Measurements from ENCODE around the gene ADAMTS6. TPM values are rescaled to one million over a fixed set of nuclear protein-coding genes. Genes with fewer than 3 reads are reported as not detected.
A peak's percentile ranks its signal among the peaks of the same experiment; 100 is the strongest.

ADAMTS6 gene
- total and polyA plus RNA-seq, 3 experiments from 2014 or later, result 0.23 to 1.2 (median 0.93) TPM

GRCh38 chr5:65479527-65479926 is 2.2 kb downstream of the ADAMTS6 start:
- H3K4me1 ChIP-seq (ENCODE audit: insufficient read depth, low read length), result peaks cover 20% of the 10 kb centered on the region
- DNase-seq, result no peak
- H3K4me1 Mint-ChIP-seq, result peaks cover 6 to 18% (median 9%) of the 10 kb centered on the region in 3 donors
- H3K9me3 ChIP-seq (ENCODE audit: low read length), result no peaks in the 10 kb centered on the region
- H3K27me3 Mint-ChIP-seq, result peaks cover 0 to 3% of the 10 kb centered on the region in 2 donors
- no peak overlapping the region for H3K27ac Mint-ChIP-seq
- H3K36me3 Mint-ChIP-seq, result peaks cover 0 to 14% (median 0%) of the 10 kb centered on the region in 3 donors
- no peaks in the 10 kb centered on the region for H3K27me3 ChIP-seq (ENCODE audit: insufficient read depth, low read length, poor library complexity, severe bottlenecking)
- no peaks in the 10 kb centered on the region for H3K9me3 Mint-ChIP-seq
- H3K27ac ChIP-seq (ENCODE audit: low read depth, low read length), result no peak overlapping the region
- no peak overlapping the region for H3K4me3 ChIP-seq (ENCODE audit: low read length)
- POLR2A ChIA-PET, result no interaction called here
- H3K4me3 Mint-ChIP-seq, result no peak overlapping the region
- no peaks in the 10 kb centered on the region for H3K36me3 ChIP-seq (ENCODE audit: insufficient read depth, low read length)
- CTCF ChIA-PET, result no interaction called here

- POLR2A ChIA-PET, result no interaction called here
- H3K27ac Mint-ChIP-seq, result no peak overlapping the region
Observed at GRCh38 chr5:65478336-65478735, 3.4 kb downstream of the ADAMTS6 start.

GRCh38 chr5:65475895-65476294 is 5.8 kb downstream of the ADAMTS6 start:
- POLR2A ChIA-PET, result no interaction called here
- H3K4me3 Mint-ChIP-seq, result no peak overlapping the region
- CTCF ChIA-PET, result no interaction called here
- H3K4me3 ChIP-seq (ENCODE audit: low read length), result no peak overlapping the region
- H3K27me3 ChIP-seq (ENCODE audit: insufficient read depth, low read length, poor library complexity, severe bottlenecking), result no peaks in the 10 kb centered on the region
- no peak overlapping the region for H3K27ac ChIP-seq (ENCODE audit: low read depth, low read length)
- H3K9me3 ChIP-seq (ENCODE audit: low read length), result no peaks in the 10 kb centered on the region
- no peaks in the 10 kb centered on the region for H3K4me1 Mint-ChIP-seq
- peaks cover 15% of the 10 kb centered on the region for H3K4me1 ChIP-seq (ENCODE audit: insufficient read depth, low read length)
- DNase-seq, result no peak
- no peaks in the 10 kb centered on the region for H3K36me3 Mint-ChIP-seq
- no peak overlapping the region for H3K27ac Mint-ChIP-seq
- no peaks in the 10 kb centered on the region for H3K36me3 ChIP-seq (ENCODE audit: insufficient read depth, low read length)
- H3K27me3 Mint-ChIP-seq, result peaks cover 0 to under 1% of the 10 kb centered on the region in 2 donors
- no peaks in the 10 kb centered on the region for H3K9me3 Mint-ChIP-seq

More at GRCh38 chr5:65478336-65478735, 3.4 kb downstream of the ADAMTS6 start:
- Mint-ChIP-seq H3K27me3 (peaks cover 0 to 3% of the 10 kb centered on the region in 2 donors), H3K9me3 (no peaks in the 10 kb centered on the region), H3K36me3 (peaks cover 0 to 14% (median 0%) of the 10 kb centered on the region in 3 donors), H3K4me1 (peaks cover 4 to 16% (median 6%) of the 10 kb centered on the region in 3 donors), H3K4me3 (no peak overlapping the region)
- CTCF ChIA-PET, result no interaction called here
- no peak overlapping the region for H3K27ac ChIP-seq (ENCODE audit: low read depth, low read length)
- no peaks in the 10 kb centered on the region for H3K27me3 ChIP-seq (ENCODE audit: insufficient read depth, low read length, poor library complexity, severe bottlenecking)
- H3K4me3 ChIP-seq (ENCODE audit: low read length), result no peak overlapping the region
- H3K36me3 ChIP-seq (ENCODE audit: insufficient read depth, low read length), result no peaks in the 10 kb centered on the region
- DNase-seq, result no peak
- no peaks in the 10 kb centered on the region for H3K9me3 ChIP-seq (ENCODE audit: low read length)
- peaks cover 17% of the 10 kb centered on the region for H3K4me1 ChIP-seq (ENCODE audit: insufficient read depth, low read length)

DNA sequence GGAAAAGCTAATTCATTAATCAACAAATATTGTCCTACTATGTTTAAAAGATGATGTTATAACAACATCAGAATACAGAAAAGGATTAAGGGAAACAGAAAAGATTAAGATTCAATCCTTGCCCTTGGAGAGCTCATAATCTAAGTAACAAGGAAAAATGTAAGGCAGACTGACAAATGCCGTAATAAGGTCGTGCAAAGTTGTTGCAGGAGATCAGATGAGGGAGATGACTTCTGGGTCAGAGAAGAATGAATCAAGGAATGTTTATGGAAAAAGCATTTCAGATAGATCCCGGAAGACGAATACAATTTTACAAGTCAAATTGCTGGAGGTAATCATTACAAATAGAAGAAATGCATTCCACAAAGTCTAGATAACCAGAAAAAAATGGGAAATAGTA is 6.4 kb downstream of the ADAMTS6 start:
- Mint-ChIP-seq H3K36me3 (no peaks in the 10 kb centered on the region), H3K9me3 (no peaks in the 10 kb centered on the region), H3K27me3 (no peaks in the 10 kb centered on the region), H3K4me1 (no peaks in the 10 kb centered on the region), H3K4me3 (no peak overlapping the region), H3K27ac (peak overlapping the region in 1 of 8 donors; percentile 54)
- DNase-seq, result no peak
- ChIA-PET POLR2A (no interaction called here), CTCF (no interaction called here)
- Histone ChIP-seq H3K36me3 (ENCODE audit: insufficient read depth, low read length) (no peaks in the 10 kb centered on the region), H3K9me3 (ENCODE audit: low read length) (no peaks in the 10 kb centered on the region), H3K27me3 (ENCODE audit: insufficient read depth, low read length, poor library complexity, severe bottlenecking) (no peaks in the 10 kb centered on the region), H3K4me1 (ENCODE audit: insufficient read depth, low read length) (peaks cover 10% of the 10 kb centered on the region), H3K27ac (ENCODE audit: low read depth, low read length) (no peak overlapping the region), H3K4me3 (ENCODE audit: low read length) (no peak overlapping the region)

DNA sequence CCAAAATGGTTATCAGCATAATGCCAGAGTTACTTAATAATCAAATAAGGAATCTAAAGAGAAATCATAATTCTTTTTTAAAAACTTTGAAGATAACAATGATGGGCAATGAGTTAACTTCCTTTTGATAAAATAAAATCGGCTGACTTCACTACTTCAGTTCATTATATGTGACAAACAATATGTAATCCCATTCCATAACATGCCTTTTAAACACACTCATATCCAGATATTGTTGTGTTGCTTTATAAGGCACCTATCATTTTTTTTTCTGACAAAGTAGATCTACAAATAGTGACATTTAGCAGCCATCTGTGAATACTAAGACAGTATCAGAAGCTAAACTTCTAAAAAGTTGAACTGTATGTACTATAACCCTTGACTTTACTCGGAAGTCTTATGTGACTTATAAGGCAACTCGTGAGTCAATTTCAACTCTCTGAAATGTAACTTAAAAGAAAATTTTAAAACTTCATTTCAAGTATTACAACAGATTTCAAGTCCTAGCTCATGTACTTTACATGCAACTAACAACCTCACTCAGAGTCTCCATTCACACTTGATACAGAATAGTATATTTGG is 7.5 kb downstream of the ADAMTS6 start:
- POLR2A ChIA-PET, result no interaction called here
- H3K27ac ChIP-seq (ENCODE audit: low read depth, low read length), result no peak overlapping the region
- CTCF ChIA-PET, result no interaction called here

DNA sequence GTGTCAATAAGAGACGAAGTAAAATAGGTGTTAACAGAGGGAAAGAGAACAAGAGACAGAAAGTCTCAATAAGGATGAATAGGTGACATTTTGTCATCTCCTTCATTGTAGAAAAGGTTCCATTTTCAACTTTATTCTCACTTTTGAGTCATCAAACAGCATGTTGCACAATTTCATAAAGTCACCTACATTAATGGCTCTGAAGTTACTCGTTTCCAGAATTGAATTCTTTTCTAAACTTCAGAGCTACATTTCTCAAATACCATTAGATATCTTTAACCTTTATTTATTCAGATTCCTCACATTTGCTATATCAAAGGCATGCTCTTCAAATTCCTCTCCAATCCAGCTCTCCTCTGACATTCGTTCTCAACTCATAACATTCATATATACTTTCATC is 13.1 kb downstream of the ADAMTS6 start:
- Histone ChIP-seq H3K36me3 (ENCODE audit: insufficient read depth, low read length) (no peaks in the 10 kb centered on the region), H3K27ac (ENCODE audit: low read depth, low read length) (no peak overlapping the region), H3K4me1 (ENCODE audit: insufficient read depth, low read length) (no peaks in the 10 kb centered on the region), H3K4me3 (ENCODE audit: low read length) (no peak overlapping the region), H3K27me3 (ENCODE audit: insufficient read depth, low read length, poor library complexity, severe bottlenecking) (no peaks in the 10 kb centered on the region), H3K9me3 (ENCODE audit: low read length) (no peaks in the 10 kb centered on the region)
- Mint-ChIP-seq H3K36me3 (no peaks in the 10 kb centered on the region), H3K9me3 (no peaks in the 10 kb centered on the region), H3K4me3 (no peak overlapping the region), H3K4me1 (no peaks in the 10 kb centered on the region), H3K27ac (peak overlapping the region in 1 of 8 donors; percentile 20), H3K27me3 (no peaks in the 10 kb centered on the region)
- CTCF ChIA-PET, result no interaction called here
- no peak for DNase-seq
- POLR2A ChIA-PET, result no interaction called here

More for the DNA sequence above, 7.5 kb downstream of the ADAMTS6 start:
- H3K9me3 ChIP-seq (ENCODE audit: low read length), result no peaks in the 10 kb centered on the region
- H3K27me3 ChIP-seq (ENCODE audit: insufficient read depth, low read length, poor library complexity, severe bottlenecking), result no peaks in the 10 kb centered on the region
- peaks cover under 1% of the 10 kb centered on the region for H3K4me1 ChIP-seq (ENCODE audit: insufficient read depth, low read length)
- H3K4me3 ChIP-seq (ENCODE audit: low read length), result no peak overlapping the region
- Mint-ChIP-seq H3K9me3 (no peaks in the 10 kb centered on the region), H3K27me3 (no peaks in the 10 kb centered on the region), H3K4me3 (no peak overlapping the region), H3K4me1 (no peaks in the 10 kb centered on the region), H3K36me3 (no peaks in the 10 kb centered on the region), H3K27ac (peak overlapping the region in 1 of 8 donors; percentile 15)
- no peaks in the 10 kb centered on the region for H3K36me3 ChIP-seq (ENCODE audit: insufficient read depth, low read length)
- no peak for DNase-seq

- H3K9me3 Mint-ChIP-seq, result no peaks in the 10 kb centered on the region
- H3K4me1 Mint-ChIP-seq, result no peaks in the 10 kb centered on the region
- Histone ChIP-seq H3K27me3 (ENCODE audit: insufficient read depth, low read length, poor library complexity, severe bottlenecking) (no peaks in the 10 kb centered on the region), H3K9me3 (ENCODE audit: low read length) (no peaks in the 10 kb centered on the region), H3K27ac (ENCODE audit: low read depth, low read length) (no peak overlapping the region), H3K4me1 (ENCODE audit: insufficient read depth, low read length) (no peaks in the 10 kb centered on the region), H3K36me3 (ENCODE audit: insufficient read depth, low read length) (no peaks in the 10 kb centered on the region), H3K4me3 (ENCODE audit: low read length) (no peak overlapping the region)
- DNase-seq, result no peak
- no peak overlapping the region for H3K27ac Mint-ChIP-seq
- peaks cover 0 to 3% (median 2%) of the 10 kb centered on the region in 3 donors for H3K36me3 Mint-ChIP-seq
- H3K4me3 Mint-ChIP-seq, result no peak overlapping the region
- POLR2A ChIA-PET, result no interaction called here
- peaks cover 0 to 2% of the 10 kb centered on the region in 2 donors for H3K27me3 Mint-ChIP-seq
- CTCF ChIA-PET, result no interaction called here
Observed at GRCh38 chr5:65462139-65462705, 19.5 kb downstream of the ADAMTS6 start.

- no peaks in the 10 kb centered on the region for H3K4me1 ChIP-seq (ENCODE audit: insufficient read depth, low read length)
- DNase-seq, result no peak
- Mint-ChIP-seq H3K27me3 (peaks cover 0 to 2% of the 10 kb centered on the region in 2 donors), H3K4me3 (no peak overlapping the region), H3K27ac (no peak overlapping the region), H3K9me3 (no peaks in the 10 kb centered on the region), H3K4me1 (no peaks in the 10 kb centered on the region), H3K36me3 (peaks cover 0 to 5% (median 2%) of the 10 kb centered on the region in 3 donors)
- CTCF ChIA-PET, result no interaction called here
- H3K27ac ChIP-seq (ENCODE audit: low read depth, low read length), result no peak overlapping the region
- no peaks in the 10 kb centered on the region for H3K27me3 ChIP-seq (ENCODE audit: insufficient read depth, low read length, poor library complexity, severe bottlenecking)
- POLR2A ChIA-PET, result no interaction called here
- H3K4me3 ChIP-seq (ENCODE audit: low read length), result no peak overlapping the region
- H3K36me3 ChIP-seq (ENCODE audit: insufficient read depth, low read length), result no peaks in the 10 kb centered on the region
- no peaks in the 10 kb centered on the region for H3K9me3 ChIP-seq (ENCODE audit: low read length)
Observed at GRCh38 chr5:65461490-65461889, 20.2 kb downstream of the ADAMTS6 start.

Data from CD8-positive, alpha-beta memory T cell (primary cell).